MG63 (cell line): ENCODE measurements around the gene NDUFS2. TPM values are rescaled to one million over a fixed set of nuclear protein-coding genes. Genes with fewer than 3 reads are reported as not detected.

Source experiments
- DNase-seq: peaks from one replicate; pipeline ENCODE4 v3.0.0-alpha.2; 2020
- H3K27me3 ChIP-seq: fragments of 250-450 bp; sonication (Bioruptor Pico); 2 replicates; pipeline ENCODE4 v1.5.1; 2020; ENCODE audit warnings: mild to moderate bottlenecking, moderate library complexity
- H3K36me3 ChIP-seq: fragments of 250-450 bp; sonication (Bioruptor Pico); 2 replicates; pipeline ENCODE4 v1.5.1; 2020; ENCODE audit warnings: mild to moderate bottlenecking, moderate library complexity
- H3K4me3 ChIP-seq: fragments of 250-450 bp; sonication (Bioruptor Pico); 2 replicates; pipeline ENCODE4 v1.5.1; 2020; ENCODE audit warnings: mild to moderate bottlenecking, moderate library complexity
- H3K9me3 ChIP-seq: fragments of 250-450 bp; sonication (Bioruptor Pico); 2 replicates; pipeline ENCODE4 v1.5.1; 2020; ENCODE audit warnings: mild to moderate bottlenecking, moderate library complexity
- total RNA-seq: library from RNA; depleted of rRNA; stranded (reverse); fragments of >200 nt; shearing (Covaris generic); gene quantifications from 2 replicates; pipeline ENCODE4 v1.2.3, GENCODE V29; 2014; ENCODE audit warnings: low replicate concordance; rRNA removed

The NDUFS2 gene
- 129 and 194 TPM in 2 replicates for total RNA-seq

GRCh38 chr1:161201836-161202712, at the start of gene NDUFS2:
Gene NDUFS2 (plus strand): TSS chr1:161202367. CDS start chr1:161202386, 19 bp downstream.
- H3K9me3 ChIP-seq, result no peaks in the 10 kb centered on the region
- no peaks in the 10 kb centered on the region for H3K27me3 ChIP-seq
- DNase-seq, result peak; percentile 99
- peaks cover 39% of the 10 kb centered on the region for H3K36me3 ChIP-seq
- H3K4me3 ChIP-seq, result peak within 1 kb of the TSS; percentile 92

- peak overlapping the region; percentile 73 for H3K4me3 ChIP-seq
- H3K9me3 ChIP-seq, result no peaks in the 10 kb centered on the region
- no peaks in the 10 kb centered on the region for H3K27me3 ChIP-seq
- H3K36me3 ChIP-seq, result peaks cover 15% of the 10 kb centered on the region
- no peak for DNase-seq
Observed at GRCh38 chr1:161153176-161153575, 49.0 kb upstream of the NDUFS2 start.

- peak within 1 kb of the TSS; percentile 73 for H3K4me3 ChIP-seq
- H3K36me3 ChIP-seq, result peaks cover 20% of the 10 kb centered on the region
- no peaks in the 10 kb centered on the region for H3K27me3 ChIP-seq
- no peaks in the 10 kb centered on the region for H3K9me3 ChIP-seq
- peak; percentile 85 for DNase-seq
Observed at GRCh38 chr1:161153682-161154337, 48.4 kb upstream of the NDUFS2 start, which contains the start of gene UFC1. Gene UFC1 (plus strand): TSS chr1:161153978. CDS start chr1:161153998, 20 bp downstream.

GRCh38 chr1:161157867-161158266, 44.3 kb upstream of the NDUFS2 start:
- Histone ChIP-seq H3K9me3 (no peaks in the 10 kb centered on the region), H3K27me3 (no peaks in the 10 kb centered on the region), H3K36me3 (peaks cover 45% of the 10 kb centered on the region), H3K4me3 (no peak overlapping the region)
- DNase-seq, result no peak

GRCh38 chr1:161158316-161159010, 43.7 kb upstream of the NDUFS2 start:
- H3K27me3 ChIP-seq, result no peaks in the 10 kb centered on the region
- H3K4me3 ChIP-seq, result peak overlapping the region; percentile 88
- no peak for DNase-seq
- no peaks in the 10 kb centered on the region for H3K9me3 ChIP-seq
- peaks cover 51% of the 10 kb centered on the region for H3K36me3 ChIP-seq

GRCh38 chr1:161159087-161159912, 42.9 kb upstream of the NDUFS2 start, which contains the start of gene USP21:
Gene USP21 (plus strand): TSS chr1:161159500. CDS start chr1:161160641, 1,141 bp downstream.
- Histone ChIP-seq H3K4me3 (peak within 1 kb of the TSS; percentile 88), H3K9me3 (no peaks in the 10 kb centered on the region), H3K36me3 (peaks cover 53% of the 10 kb centered on the region), H3K27me3 (no peaks in the 10 kb centered on the region)
- DNase-seq, result peak; percentile 89

GRCh38 chr1:161159913-161160243, 42.3 kb upstream of the NDUFS2 start:
- H3K4me3 ChIP-seq, result peak overlapping the region; percentile 88
- no peaks in the 10 kb centered on the region for H3K27me3 ChIP-seq
- no peak for DNase-seq
- peaks cover 49% of the 10 kb centered on the region for H3K36me3 ChIP-seq
- H3K9me3 ChIP-seq, result no peaks in the 10 kb centered on the region

- no peak overlapping the region; the same call in 1 of the 2 replicates for H3K4me3 ChIP-seq
- DNase-seq, result no peak
- H3K36me3 ChIP-seq, result peaks cover 44% of the 10 kb centered on the region
- H3K9me3 ChIP-seq, result no peaks in the 10 kb centered on the region
- no peaks in the 10 kb centered on the region for H3K27me3 ChIP-seq
Observed at GRCh38 chr1:161160671-161161145, 41.5 kb upstream of the NDUFS2 start.

- Histone ChIP-seq H3K4me3 (no peak overlapping the region), H3K36me3 (peaks cover 43% of the 10 kb centered on the region), H3K9me3 (no peaks in the 10 kb centered on the region), H3K27me3 (no peaks in the 10 kb centered on the region)
- DNase-seq, result no peak
Observed at GRCh38 chr1:161161652-161162051, 40.5 kb upstream of the NDUFS2 start.

- Histone ChIP-seq H3K9me3 (no peaks in the 10 kb centered on the region), H3K36me3 (peaks cover 43% of the 10 kb centered on the region), H3K27me3 (no peaks in the 10 kb centered on the region), H3K4me3 (no peak overlapping the region)
- DNase-seq, result no peak
Observed at GRCh38 chr1:161162052-161162451, 40.1 kb upstream of the NDUFS2 start.

- H3K27me3 ChIP-seq, result no peaks in the 10 kb centered on the region
- H3K4me3 ChIP-seq, result no peak overlapping the region
- peaks cover 43% of the 10 kb centered on the region for H3K36me3 ChIP-seq
- no peaks in the 10 kb centered on the region for H3K9me3 ChIP-seq
- no peak for DNase-seq
Observed at GRCh38 chr1:161162806-161163205, 39.4 kb upstream of the NDUFS2 start.

GRCh38 chr1:161163793-161164192, 38.4 kb upstream of the NDUFS2 start:
- Histone ChIP-seq H3K27me3 (no peaks in the 10 kb centered on the region), H3K9me3 (no peaks in the 10 kb centered on the region), H3K4me3 (no peak overlapping the region), H3K36me3 (peaks cover 36% of the 10 kb centered on the region)
- no peak for DNase-seq

- DNase-seq, result no peak
- Histone ChIP-seq H3K4me3 (peak overlapping the region; percentile 74), H3K27me3 (no peaks in the 10 kb centered on the region), H3K36me3 (peaks cover 42% of the 10 kb centered on the region), H3K9me3 (no peaks in the 10 kb centered on the region)
Observed at GRCh38 chr1:161164901-161165610, 37.1 kb upstream of the NDUFS2 start.

GRCh38 chr1:161165742-161166668, 36.2 kb upstream of the NDUFS2 start, which contains the start of gene PPOX:
Gene PPOX (plus strand): TSS chr1:161166426. CDS start chr1:161166848, 422 bp downstream.
- H3K4me3 ChIP-seq, result peak within 1 kb of the TSS; percentile 74
- no peaks in the 10 kb centered on the region for H3K9me3 ChIP-seq
- H3K27me3 ChIP-seq, result no peaks in the 10 kb centered on the region
- H3K36me3 ChIP-seq, result peaks cover 43% of the 10 kb centered on the region
- peak; percentile 99 for DNase-seq
